ENCODE data around the gene ZMYND15.
A peak's percentile ranks its signal among the peaks of the same experiment; 100 is the strongest.

ZMYND15 gene

GRCh38 chr17:4771519-4772234 is 32.0 kb downstream of the ZMYND15 start, which contains the start of gene TM4SF5:
Gene TM4SF5 (plus strand): TSS chr17:4771886. CDS start chr17:4771923, 37 bp downstream.
- no peak for DNase-seq

GRCh38 chr17:4772235-4772613 is 32.6 kb downstream of the ZMYND15 start:
- intact Hi-C loops (cut with DNase I) = no loop called here
- DNase-seq = no peak

More at GRCh38 chr17:4771519-4772234, 32.0 kb downstream of the ZMYND15 start, which contains the start of gene TM4SF5:
- intact Hi-C loops (cut with DNase I) = no loop called here

GRCh38 chr17:4777969-4778760 is 38.5 kb downstream of the ZMYND15 start:
- no peak for DNase-seq
- intact Hi-C loops (cut with DNase I) = no loop called here

- intact Hi-C loops (cut with DNase I) = no loop called here
- no peak for DNase-seq
Measured at GRCh38 chr17:4780325-4780955, 40.8 kb downstream of the ZMYND15 start.

GRCh38 chr17:4782652-4783051 is 43.0 kb downstream of the ZMYND15 start:
- peak in 14 of 42 donors; percentile 11 to 46 (median 32) for DNase-seq
- intact Hi-C loops (cut with DNase I) = no loop called here

- intact Hi-C loops (cut with DNase I) = loop anchor here (5.0 kb wide), 1 partner anchor 53 kb away; the partner anchor contains the start of gene MED11
- peak in 23 of 42 donors; percentile 12 to 63 (median 34) for DNase-seq
Measured at GRCh38 chr17:4785311-4786105, 45.9 kb downstream of the ZMYND15 start.

- intact Hi-C loops (cut with DNase I) = loop anchor here (5.0 kb wide), 1 partner anchor 54 kb away; the partner anchor contains the start of gene MED11
- DNase-seq = peak in 17 of 42 donors; percentile 15 to 56 (median 31)
Measured at GRCh38 chr17:4786106-4786511, 46.5 kb downstream of the ZMYND15 start, which contains the start of gene VMO1. Gene VMO1 (minus strand): TSS chr17:4786364. CDS start chr17:4786352, 12 bp downstream.

- DNase-seq = peak in 4 of 42 donors; percentile 22 to 48 (median 24)
- intact Hi-C loops (cut with DNase I) = loop anchor here (5.0 kb wide), 1 partner anchor 54 kb away; the partner anchor contains the start of gene MED11
Measured at GRCh38 chr17:4786516-4786915, 46.9 kb downstream of the ZMYND15 start.

- intact Hi-C loops (cut with DNase I) = loop anchor here (5.0 kb wide), 1 partner anchor 56 kb away; the partner anchor contains the start of gene MED11
- DNase-seq = no peak
Measured at GRCh38 chr17:4788159-4788806, 48.6 kb downstream of the ZMYND15 start.

- DNase-seq = peak in 3 of 42 donors; percentile 5 to 15 (median 11)
- intact Hi-C loops (cut with DNase I) = loop anchor here (5.0 kb wide), 1 partner anchor 57 kb away; the partner anchor contains the start of gene MED11
Measured at GRCh38 chr17:4788807-4789700, 49.4 kb downstream of the ZMYND15 start, which contains the start of gene GLTPD2. Gene GLTPD2 (plus strand): TSS chr17:4788964. CDS start chr17:4789012, 48 bp downstream.

GRCh38 chr17:4789701-4789950 is 50.0 kb downstream of the ZMYND15 start:
- DNase-seq = no peak
- intact Hi-C loops (cut with DNase I) = loop anchor here (5.0 kb wide), 1 partner anchor 57 kb away; the partner anchor contains the start of gene MED11

- intact Hi-C loops (cut with DNase I) = loop anchor here (2.0 to 5.0 kb wide), 4 partner anchors 43 to 99 kb away; partner anchors contain the start of genes ARRB2, MED11 and MINK1
- peak; percentile 60 to 95 (median 88) for DNase-seq
Measured at GRCh38 chr17:4789951-4790704, 50.5 kb downstream of the ZMYND15 start.

- intact Hi-C loops (cut with DNase I) = loop anchor here (2.0 kb wide), 3 partner anchors 42 to 98 kb away; partner anchors contain the start of genes ARRB2 and MINK1
Measured at GRCh38 chr17:4790705-4791088, 51.1 kb downstream of the ZMYND15 start.

GRCh38 chr17:4795168-4795567 is 55.5 kb downstream of the ZMYND15 start:
- intact Hi-C loops (cut with DNase I) = no loop called here
- no peak for DNase-seq

More at GRCh38 chr17:4790705-4791088, 51.1 kb downstream of the ZMYND15 start:
- no peak for DNase-seq
